ENCODE measurements around the gene SCRN1. TPM values are rescaled to one million over a fixed set of nuclear protein-coding genes. Genes with fewer than 3 reads are reported as not detected.
"Not testable (repeated sequence)": the region's sequence is repeated elsewhere in the genome, so short reads cannot be mapped to it uniquely, and the experiment has no call there.

The SCRN1 gene
- total RNA-seq, 1 donor from 2014 or later = 106 TPM

DNA sequence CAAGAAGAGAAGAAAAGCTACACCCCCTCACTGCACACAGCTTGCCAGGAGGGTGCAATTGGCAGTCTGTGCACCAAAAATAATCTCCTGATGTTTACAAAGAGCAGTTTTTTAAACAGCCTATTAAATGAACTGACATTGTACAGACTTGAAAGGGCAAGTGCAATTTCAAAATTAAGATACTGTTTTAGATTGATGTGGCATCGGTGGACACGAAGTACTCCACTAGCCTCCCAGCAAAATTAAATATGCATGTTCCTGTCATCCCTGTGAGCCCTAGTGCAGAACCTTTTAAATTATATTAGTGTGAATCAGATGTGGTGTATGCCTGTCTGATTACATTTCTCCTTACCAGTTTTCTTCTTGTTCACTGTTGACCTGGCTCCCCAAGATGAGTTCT lies 95.3 kb downstream of the SCRN1 start:
- Mint-ChIP-seq H3K27me3 (ENCODE audit: unreplicated experiment) (peaks cover 9% of the 10 kb centered on the region), H3K36me3 (ENCODE audit: unreplicated experiment) (no peaks in the 10 kb centered on the region), H3K4me3 (ENCODE audit: unreplicated experiment) (no peak overlapping the region), H3K4me1 (ENCODE audit: unreplicated experiment) (no peaks in the 10 kb centered on the region), H3K9me3 (ENCODE audit: unreplicated experiment) (peaks cover 18% of the 10 kb centered on the region), H3K27ac (ENCODE audit: unreplicated experiment) (no peak overlapping the region)
- TF ChIP-seq CTCF (IDR thresholded peaks at IDR 0.05) = no peak
- no peak for DNase-seq (ENCODE audit: extremely low spot score, unreplicated experiment)

GRCh38 chr7:29893351-29893965 lies 96.1 kb downstream of the SCRN1 start:
- DNase-seq (ENCODE audit: extremely low spot score, unreplicated experiment) = peak; percentile 23
- Mint-ChIP-seq H3K4me3 (ENCODE audit: unreplicated experiment) (no peak overlapping the region), H3K27ac (ENCODE audit: unreplicated experiment) (no peak overlapping the region), H3K4me1 (ENCODE audit: unreplicated experiment) (no peaks in the 10 kb centered on the region), H3K36me3 (ENCODE audit: unreplicated experiment) (no peaks in the 10 kb centered on the region), H3K27me3 (ENCODE audit: unreplicated experiment) (peaks cover 9% of the 10 kb centered on the region), H3K9me3 (ENCODE audit: unreplicated experiment) (peaks cover 17% of the 10 kb centered on the region)
- TF ChIP-seq CTCF (IDR thresholded peaks at IDR 0.05) = no peak

DNA sequence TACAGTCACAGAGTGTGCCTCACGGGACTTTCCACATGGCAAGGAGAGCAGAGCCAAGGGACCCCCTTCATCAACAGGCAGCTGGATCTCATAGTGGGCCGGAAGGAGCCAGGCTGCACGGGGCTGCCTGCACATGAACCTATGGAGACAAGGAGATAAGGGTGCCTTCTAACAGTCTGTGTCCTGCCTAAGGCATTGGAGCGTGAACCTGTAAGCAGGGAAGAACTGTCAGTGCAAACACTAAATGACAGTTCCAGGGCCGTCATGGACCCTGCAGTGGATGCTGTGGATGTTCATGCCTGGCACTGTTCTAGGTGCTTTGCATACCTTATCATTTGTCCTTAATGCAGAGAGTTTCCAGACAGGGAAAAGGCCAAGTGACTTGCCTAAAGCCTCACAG lies 97.4 kb downstream of the SCRN1 start:
- no peaks in the 10 kb centered on the region for H3K36me3 Mint-ChIP-seq (ENCODE audit: unreplicated experiment)
- peaks cover 3% of the 10 kb centered on the region for H3K27me3 Mint-ChIP-seq (ENCODE audit: unreplicated experiment)
- H3K27ac Mint-ChIP-seq (ENCODE audit: unreplicated experiment) = no peak overlapping the region
- H3K9me3 Mint-ChIP-seq (ENCODE audit: unreplicated experiment) = peaks cover 6% of the 10 kb centered on the region
- no peaks in the 10 kb centered on the region for H3K4me1 Mint-ChIP-seq (ENCODE audit: unreplicated experiment)
- TF ChIP-seq CTCF (IDR thresholded peaks at IDR 0.05) = no peak
- H3K4me3 Mint-ChIP-seq (ENCODE audit: unreplicated experiment) = no peak overlapping the region
- peak; percentile 54 for DNase-seq (ENCODE audit: extremely low spot score, unreplicated experiment)

DNA sequence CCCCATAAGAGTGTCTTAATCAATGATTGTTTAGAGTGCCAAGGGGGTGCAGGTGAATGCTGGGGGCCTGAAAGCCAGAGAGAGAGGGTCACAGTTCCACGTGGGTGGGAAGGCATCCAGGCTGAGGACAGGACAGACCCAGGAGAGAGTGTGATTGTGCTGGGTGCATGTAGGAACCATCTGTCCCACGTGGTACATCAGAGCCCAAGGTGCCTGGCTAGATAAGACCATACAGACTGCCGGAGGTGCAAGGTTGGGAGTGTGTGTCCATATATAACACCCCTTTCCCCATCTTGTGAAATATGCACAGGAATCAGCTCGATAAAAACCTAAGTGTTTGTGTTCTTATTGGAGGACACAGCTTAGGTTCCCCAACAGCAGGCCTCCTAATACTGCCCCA lies 97.8 kb downstream of the SCRN1 start:
- Mint-ChIP-seq H3K27ac (ENCODE audit: unreplicated experiment) (no peak overlapping the region), H3K4me1 (ENCODE audit: unreplicated experiment) (no peaks in the 10 kb centered on the region), H3K4me3 (ENCODE audit: unreplicated experiment) (no peak overlapping the region), H3K27me3 (ENCODE audit: unreplicated experiment) (peaks cover 3% of the 10 kb centered on the region), H3K36me3 (ENCODE audit: unreplicated experiment) (no peaks in the 10 kb centered on the region), H3K9me3 (ENCODE audit: unreplicated experiment) (peaks cover 2% of the 10 kb centered on the region)
- DNase-seq (ENCODE audit: extremely low spot score, unreplicated experiment) = peak; percentile 44
- TF ChIP-seq CTCF (IDR thresholded peaks at IDR 0.05) = no peak

DNA sequence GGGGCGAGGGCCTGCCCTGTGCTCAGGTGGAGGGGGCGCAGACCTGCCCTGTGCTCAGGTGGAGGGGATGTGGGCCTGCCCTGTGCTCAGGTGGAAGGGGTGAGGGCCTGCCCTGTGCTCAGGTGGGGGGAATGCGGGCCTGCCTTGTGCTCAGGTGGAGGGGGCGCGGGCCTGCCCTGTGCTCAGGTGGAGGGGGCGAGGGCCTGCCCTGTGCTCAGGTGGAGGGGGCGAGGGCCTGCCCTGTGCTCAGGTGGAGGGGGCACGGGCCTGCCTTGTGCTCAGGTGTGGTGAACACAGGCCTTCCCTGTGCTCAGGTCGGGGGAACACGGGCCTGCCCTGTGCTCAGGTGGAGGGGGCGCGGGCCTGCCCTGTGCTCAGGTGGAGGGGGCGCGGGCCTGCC lies 98.8 kb downstream of the SCRN1 start:
- DNase-seq (ENCODE audit: extremely low spot score, unreplicated experiment) = peak; percentile 57
- not testable (repeated sequence) for H3K4me1 Mint-ChIP-seq (ENCODE audit: unreplicated experiment); H3K27ac Mint-ChIP-seq (ENCODE audit: unreplicated experiment); H3K4me3 Mint-ChIP-seq (ENCODE audit: unreplicated experiment); H3K9me3 Mint-ChIP-seq (ENCODE audit: unreplicated experiment); H3K27me3 Mint-ChIP-seq (ENCODE audit: unreplicated experiment); H3K36me3 Mint-ChIP-seq (ENCODE audit: unreplicated experiment)

DNA sequence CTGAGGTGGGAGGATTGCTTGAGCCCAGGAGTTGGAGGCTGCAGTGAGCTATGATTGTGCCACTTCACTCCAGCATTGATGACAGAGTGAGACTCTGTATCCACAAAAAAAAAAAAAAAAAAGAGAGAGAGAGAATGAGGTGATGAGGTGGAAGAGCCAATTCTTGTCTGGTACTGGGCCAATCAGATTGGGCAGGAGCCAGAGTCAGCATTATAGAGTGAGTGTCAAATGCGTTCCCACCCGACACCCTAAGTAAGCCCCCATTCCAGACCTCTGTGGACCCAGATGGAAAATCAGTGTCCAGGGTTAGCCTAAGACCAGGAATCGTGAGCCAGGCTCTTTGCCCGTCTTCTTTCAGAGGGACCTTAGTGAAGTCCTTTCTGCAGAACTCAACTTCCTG lies 99.3 kb downstream of the SCRN1 start:
- Mint-ChIP-seq H3K27me3 (ENCODE audit: unreplicated experiment) (peaks cover 5% of the 10 kb centered on the region), H3K27ac (ENCODE audit: unreplicated experiment) (no peak overlapping the region), H3K9me3 (ENCODE audit: unreplicated experiment) (no peaks in the 10 kb centered on the region), H3K4me1 (ENCODE audit: unreplicated experiment) (no peaks in the 10 kb centered on the region), H3K4me3 (ENCODE audit: unreplicated experiment) (no peak overlapping the region), H3K36me3 (ENCODE audit: unreplicated experiment) (no peaks in the 10 kb centered on the region)
- DNase-seq (ENCODE audit: extremely low spot score, unreplicated experiment) = no peak
- no peak for TF ChIP-seq CTCF (IDR thresholded peaks at IDR 0.05)
